HEK293 (cell line): ENCODE results near the gene PLA2G4C.

Source experiments
- CTCF ChIA-PET: fragments of 350-600 bp; formaldehyde crosslinking; extraction: SDS; loops from one replicate; lab custom pipeline; 2021; ENCODE audit warnings: antibody characterized with exemption; lab: Yijun Ruan, JAX
- POLR2A ChIA-PET: fragments of 300-600 bp; formaldehyde crosslinking; extraction: SDS; loops from one replicate; lab custom pipeline; 2020; ENCODE audit warnings: antibody characterized with exemption, inconsistent platforms; lab: Yijun Ruan, JAX
- H3K27ac ChIP-seq: fragments of 200-500 bp; sonication (Bioruptor generic); 2 replicates; pipeline ENCODE4 v1.5.1; 2014; ENCODE audit warnings: low read depth, low read length, control low read depth, inconsistent platforms; ENCODE audit errors: extremely low read depth
- H3K36me3 ChIP-seq, 2 experiments: fragments of 200-500 bp in 1 of 2; sonication (Bioruptor generic) in 1 of 2; 1 replicate in 1 of 2; 2 replicates in 1 of 2; pipeline ENCODE4 v1.5.1; 2014 to 2017; ENCODE audit warnings: inconsistent platforms in 2 of 2, low read length in 2 of 2; ENCODE audit not compliant: control insufficient read depth in 2 of 2, insufficient read depth in 1 of 2
- H3K4me1 ChIP-seq: fragments of 200-500 bp; sonication (Bioruptor generic); 2 replicates; pipeline ENCODE4 v1.5.1; 2014; ENCODE audit warnings: mild to moderate bottlenecking, low read length, inconsistent platforms; ENCODE audit not compliant: control insufficient read depth, insufficient read depth
- H3K4me3 ChIP-seq: 2 replicates; pipeline ENCODE4 v1.5.1; 2011; ENCODE audit warnings: low read depth, mild to moderate bottlenecking, control low read depth, low read length, moderate library complexity
- H3K9me3 ChIP-seq: fragments of 200-500 bp; sonication (Bioruptor generic); 2 replicates; pipeline ENCODE4 v1.5.1; 2014; ENCODE audit warnings: low read depth, low read length, inconsistent platforms; ENCODE audit not compliant: control insufficient read depth, insufficient read depth
- SCRT1 ChIP-seq: fragments of 450-650 bp; formaldehyde crosslinking; IDR thresholded peaks from 2 replicates; pipeline ENCODE4 v1.5.1; 2016; ENCODE audit warnings: missing biosample characterization, missing genetic modification characterization, borderline replicate concordance
- ZBTB17 ChIP-seq: fragments of 450-650 bp; formaldehyde crosslinking; IDR thresholded peaks from 2 replicates; pipeline ENCODE4 v1.5.1; 2016; ENCODE audit warnings: missing biosample characterization, missing genetic modification characterization
- ZBTB44 ChIP-seq: fragments of 450-650 bp; IDR thresholded peaks from 2 replicates; pipeline ENCODE4 v1.5.1; 2018; ENCODE audit warnings: missing biosample characterization, mild to moderate bottlenecking, missing genetic modification characterization
- ZEB2 ChIP-seq: fragments of 450-650 bp; formaldehyde crosslinking; IDR thresholded peaks from 2 replicates; pipeline ENCODE4 v1.5.1; 2016; ENCODE audit warnings: missing biosample characterization, missing genetic modification characterization
- ZFHX2 ChIP-seq: fragments of 450-650 bp; formaldehyde crosslinking; conservative IDR thresholded peaks from 2 replicates; pipeline ENCODE4 v1.5.1; 2016; ENCODE audit warnings: missing biosample characterization, missing genetic modification characterization
- ZNF10 ChIP-seq: fragments of 450-650 bp; formaldehyde crosslinking; IDR thresholded peaks from 2 replicates; pipeline ENCODE4 v1.5.1; 2017; ENCODE audit warnings: missing biosample characterization, missing genetic modification characterization
- ZNF16 ChIP-seq: fragments of 450-650 bp; formaldehyde crosslinking; IDR thresholded peaks from 2 replicates; pipeline ENCODE4 v1.5.1; 2016; ENCODE audit warnings: low read depth, missing biosample characterization, missing genetic modification characterization
- ZNF398 ChIP-seq: fragments of 450-650 bp; formaldehyde crosslinking; IDR thresholded peaks from 2 replicates; pipeline ENCODE4 v1.5.1; 2017; ENCODE audit warnings: missing biosample characterization, missing genetic modification characterization
- ZNF473 ChIP-seq: fragments of 450-650 bp; formaldehyde crosslinking; IDR thresholded peaks from 2 replicates; pipeline ENCODE4 v1.5.1; 2017; ENCODE audit warnings: missing biosample characterization, missing genetic modification characterization
- ZNF48 ChIP-seq: fragments of 450-650 bp; formaldehyde crosslinking; IDR thresholded peaks from 2 replicates; pipeline ENCODE4 v1.5.1; 2016; ENCODE audit warnings: missing biosample characterization, missing genetic modification characterization
- ZNF518A ChIP-seq: fragments of 450-650 bp; formaldehyde crosslinking; conservative IDR thresholded peaks from 2 replicates; pipeline ENCODE4 v1.5.1; 2016; ENCODE audit warnings: low read depth, missing biosample characterization, missing genetic modification characterization
- ZNF558 ChIP-seq: fragments of 450-650 bp; formaldehyde crosslinking; IDR thresholded peaks from 2 replicates; pipeline ENCODE4 v1.5.1; 2016; ENCODE audit warnings: missing biosample characterization, missing genetic modification characterization
- ZNF600 ChIP-seq: fragments of 450-650 bp; formaldehyde crosslinking; IDR thresholded peaks from 2 replicates; pipeline ENCODE4 v1.5.1; 2016; ENCODE audit warnings: missing biosample characterization, missing genetic modification characterization
- ZNF629 ChIP-seq: fragments of 450-650 bp; formaldehyde crosslinking; IDR thresholded peaks from 2 replicates; pipeline ENCODE4 v1.5.1; 2017; ENCODE audit warnings: missing biosample characterization, missing genetic modification characterization
- ZNF654 ChIP-seq: fragments of 450-650 bp; formaldehyde crosslinking; IDR thresholded peaks from 2 replicates; pipeline ENCODE4 v1.5.1; 2016; ENCODE audit warnings: low read depth, missing biosample characterization, missing genetic modification characterization
- ZNF660 ChIP-seq: fragments of 450-650 bp; IDR thresholded peaks from 2 replicates; pipeline ENCODE4 v1.5.1; 2018; ENCODE audit warnings: missing biosample characterization, mild to moderate bottlenecking, missing genetic modification characterization
- ZNF791 ChIP-seq: fragments of 450-650 bp; formaldehyde crosslinking; IDR thresholded peaks from 2 replicates; pipeline ENCODE4 v1.5.1; 2016; ENCODE audit warnings: missing biosample characterization, missing genetic modification characterization
- TF ChIP-seq, protein P1 (sequence below): fragments of 450-650 bp; formaldehyde crosslinking; optimal IDR thresholded peaks from 2 replicates; pipeline ENCODE3; 2016; ENCODE audit warnings: missing biosample characterization, mild to moderate bottlenecking, missing genetic modification characterization
- TF ChIP-seq, protein P2 (sequence below): fragments of 450-650 bp; formaldehyde crosslinking; IDR thresholded peaks from 2 replicates; pipeline ENCODE4 v1.5.1; 2016; ENCODE audit warnings: missing biosample characterization, missing genetic modification characterization

Gene PLA2G4C

DNA sequence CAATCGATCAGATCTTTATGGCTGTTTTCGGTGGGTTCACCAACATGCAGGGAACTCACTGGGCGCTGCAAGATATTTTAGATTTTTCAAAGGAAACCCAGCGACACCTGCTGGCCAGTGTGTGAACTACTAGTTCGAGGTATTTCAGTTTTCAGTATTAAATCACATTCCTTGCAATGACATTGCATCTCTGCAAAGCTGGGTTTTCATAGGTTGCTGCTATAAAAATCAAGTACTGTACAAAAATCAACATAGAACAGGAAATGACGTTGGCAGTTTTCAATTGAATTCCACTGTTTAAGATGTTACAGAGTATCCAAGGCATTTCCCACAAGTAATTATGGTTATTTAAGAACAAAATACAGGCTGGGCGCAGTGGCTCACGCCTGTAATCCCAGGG is 41.9 kb upstream of the PLA2G4C start:
- no peak overlapping the region for H3K27ac ChIP-seq

More for the DNA sequence above, 41.9 kb upstream of the PLA2G4C start:
- TF ChIP-seq SCRT1 (no peak), ZNF791 (tag by site-specific recombination) (no peak), ZNF660 (tag by site-specific recombination) (peak; percentile 48; the same call in 1 of the 2 replicates), ZNF10 (tag by site-specific recombination) (0 out of 2 replicates have a peak, but pooled peaks have one; percentile 11), ZNF16 (tag by site-specific recombination) (no peak), ZNF600 (no peak), ZBTB44 (tag by site-specific recombination) (peak; percentile 73), ZNF558 (tag by site-specific recombination) (0 out of 2 replicates have a peak, but pooled peaks have one; percentile 50), ZNF654 (tag by site-specific recombination) (peak; percentile 57), ZNF629 (tag by site-specific recombination) (peak; percentile 50), ZNF473 (no peak), ZNF398 (no peak), ZEB2 (no peak), ZFHX2 (tag by site-specific recombination) (no peak), ZBTB17 (tag by site-specific recombination) (peak; percentile 43; the same call in 1 of the 2 replicates), ZNF518A (tag by site-specific recombination) (no peak), ZNF48 (no peak)
- TF ChIP-seq, protein P1, sequence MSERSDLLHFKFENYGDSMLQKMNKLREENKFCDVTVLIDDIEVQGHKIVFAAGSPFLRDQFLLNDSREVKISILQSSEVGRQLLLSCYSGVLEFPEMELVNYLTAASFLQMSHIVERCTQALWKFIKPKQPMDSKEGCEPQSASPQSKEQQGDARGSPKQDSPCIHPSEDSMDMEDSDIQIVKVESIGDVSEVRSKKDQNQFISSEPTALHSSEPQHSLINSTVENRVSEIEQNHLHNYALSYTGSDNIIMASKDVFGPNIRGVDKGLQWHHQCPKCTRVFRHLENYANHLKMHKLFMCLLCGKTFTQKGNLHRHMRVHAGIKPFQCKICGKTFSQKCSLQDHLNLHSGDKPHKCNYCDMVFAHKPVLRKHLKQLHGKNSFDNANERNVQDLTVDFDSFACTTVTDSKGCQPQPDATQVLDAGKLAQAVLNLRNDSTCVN (tag by site-specific recombination) = no peak
- TF ChIP-seq, protein P2, sequence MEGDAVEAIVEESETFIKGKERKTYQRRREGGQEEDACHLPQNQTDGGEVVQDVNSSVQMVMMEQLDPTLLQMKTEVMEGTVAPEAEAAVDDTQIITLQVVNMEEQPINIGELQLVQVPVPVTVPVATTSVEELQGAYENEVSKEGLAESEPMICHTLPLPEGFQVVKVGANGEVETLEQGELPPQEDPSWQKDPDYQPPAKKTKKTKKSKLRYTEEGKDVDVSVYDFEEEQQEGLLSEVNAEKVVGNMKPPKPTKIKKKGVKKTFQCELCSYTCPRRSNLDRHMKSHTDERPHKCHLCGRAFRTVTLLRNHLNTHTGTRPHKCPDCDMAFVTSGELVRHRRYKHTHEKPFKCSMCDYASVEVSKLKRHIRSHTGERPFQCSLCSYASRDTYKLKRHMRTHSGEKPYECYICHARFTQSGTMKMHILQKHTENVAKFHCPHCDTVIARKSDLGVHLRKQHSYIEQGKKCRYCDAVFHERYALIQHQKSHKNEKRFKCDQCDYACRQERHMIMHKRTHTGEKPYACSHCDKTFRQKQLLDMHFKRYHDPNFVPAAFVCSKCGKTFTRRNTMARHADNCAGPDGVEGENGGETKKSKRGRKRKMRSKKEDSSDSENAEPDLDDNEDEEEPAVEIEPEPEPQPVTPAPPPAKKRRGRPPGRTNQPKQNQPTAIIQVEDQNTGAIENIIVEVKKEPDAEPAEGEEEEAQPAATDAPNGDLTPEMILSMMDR (tag by site-specific recombination) = peak; percentile 36; the same call in 1 of the 2 replicates
- Histone ChIP-seq H3K36me3 (peaks cover 71 to 78% of the 10 kb centered on the region in 2 experiments), H3K4me1 (no peaks in the 10 kb centered on the region), H3K4me3 (no peak overlapping the region), H3K9me3 (no peaks in the 10 kb centered on the region)
- CTCF ChIA-PET = interaction anchor here (0.6 to 5.2 kb wide), 24 partner anchors 9 to 1701 kb away, joined by 3 to 56 read pairs (median 4); partner anchors contain the start of gene PLA2G4C
- POLR2A ChIA-PET = no interaction called here
